Left hindlimb (tissue), 1 donor: Measurements from ENCODE around the gene CYP26B1.

Experiments
- DNase-seq: peaks from one replicate; pipeline ENCODE4 v3.0.0-alpha.2; 2018

CYP26B1 gene, protein sequence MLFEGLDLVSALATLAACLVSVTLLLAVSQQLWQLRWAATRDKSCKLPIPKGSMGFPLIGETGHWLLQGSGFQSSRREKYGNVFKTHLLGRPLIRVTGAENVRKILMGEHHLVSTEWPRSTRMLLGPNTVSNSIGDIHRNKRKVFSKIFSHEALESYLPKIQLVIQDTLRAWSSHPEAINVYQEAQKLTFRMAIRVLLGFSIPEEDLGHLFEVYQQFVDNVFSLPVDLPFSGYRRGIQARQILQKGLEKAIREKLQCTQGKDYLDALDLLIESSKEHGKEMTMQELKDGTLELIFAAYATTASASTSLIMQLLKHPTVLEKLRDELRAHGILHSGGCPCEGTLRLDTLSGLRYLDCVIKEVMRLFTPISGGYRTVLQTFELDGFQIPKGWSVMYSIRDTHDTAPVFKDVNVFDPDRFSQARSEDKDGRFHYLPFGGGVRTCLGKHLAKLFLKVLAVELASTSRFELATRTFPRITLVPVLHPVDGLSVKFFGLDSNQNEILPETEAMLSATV

DNA sequence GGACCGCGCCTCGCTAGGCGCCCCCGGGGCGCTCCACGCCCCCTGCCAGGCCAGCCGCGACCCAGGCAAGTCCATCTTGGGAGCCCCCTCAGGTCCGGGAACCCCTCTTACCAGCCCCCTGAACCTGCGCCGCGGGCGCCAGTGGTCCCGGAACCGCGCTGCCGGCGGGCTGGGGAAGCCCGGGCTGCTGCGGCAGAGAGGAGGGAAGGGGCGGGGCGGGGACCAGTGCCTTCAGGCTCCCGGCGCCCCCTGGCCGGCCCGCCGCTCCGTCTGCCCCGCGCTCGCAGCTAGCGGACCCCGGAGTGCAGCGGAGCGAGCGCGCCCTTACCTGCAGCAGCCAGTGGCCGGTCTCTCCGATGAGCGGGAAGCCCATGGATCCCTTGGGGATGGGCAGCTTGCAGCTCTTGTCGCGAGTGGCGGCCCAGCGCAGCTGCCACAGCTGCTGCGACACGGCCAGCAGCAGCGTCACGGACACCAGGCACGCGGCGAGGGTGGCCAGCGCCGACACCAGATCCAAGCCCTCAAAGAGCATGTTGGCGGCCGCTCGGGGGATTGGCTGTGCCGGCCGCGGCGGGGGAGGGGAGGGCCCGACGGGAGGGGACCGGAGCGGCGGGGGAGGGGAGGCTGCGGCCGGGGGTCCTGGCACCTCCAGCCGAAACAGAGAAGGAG, at the start of gene CYP26B1:
TSS of gene CYP26B1 (minus strand) at position 560 of the 669 bp plus-strand sequence. CDS start at position 532, 28 bp downstream.
- peak; percentile 39 for DNase-seq

DNA sequence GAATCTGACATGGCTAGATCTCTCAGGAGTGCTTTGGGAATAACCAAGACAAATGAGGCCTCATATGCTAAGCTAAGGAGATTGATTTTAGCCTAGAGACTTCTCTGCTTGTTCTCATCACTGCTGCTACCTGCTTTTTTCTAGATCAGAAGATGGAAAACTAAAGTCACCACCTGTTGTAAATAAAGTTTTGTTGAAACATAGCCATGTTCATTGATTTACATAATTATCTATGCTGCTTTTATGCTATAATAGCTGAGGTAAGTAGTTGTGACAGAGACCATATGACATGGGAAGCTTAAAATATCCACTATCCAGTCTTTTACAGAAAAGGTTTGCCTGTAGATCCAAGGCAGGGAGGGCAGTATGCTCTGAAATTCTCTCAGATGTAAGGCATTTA, 46.1 kb upstream of the CYP26B1 start:
- DNase-seq = no peak

DNA sequence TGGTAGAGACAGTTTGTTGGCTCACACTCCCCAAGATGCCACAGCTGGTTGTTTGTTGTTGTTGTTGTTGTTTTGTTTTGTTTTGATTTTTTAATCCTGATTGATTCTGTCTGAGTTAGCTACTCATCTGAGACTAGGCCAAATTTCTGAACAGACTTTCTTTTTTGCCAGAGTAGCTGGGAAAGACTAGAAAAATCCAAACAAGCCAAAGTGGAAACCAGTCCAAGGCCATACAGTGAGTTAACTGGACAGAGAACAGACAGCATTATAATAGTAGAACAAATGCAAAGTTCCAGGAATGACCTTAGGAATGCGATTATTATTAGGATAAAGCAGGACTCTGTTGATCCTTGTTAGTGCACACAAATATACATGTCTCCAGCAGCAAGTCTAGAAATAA, 43.8 kb upstream of the CYP26B1 start:
- no peak for DNase-seq

DNA sequence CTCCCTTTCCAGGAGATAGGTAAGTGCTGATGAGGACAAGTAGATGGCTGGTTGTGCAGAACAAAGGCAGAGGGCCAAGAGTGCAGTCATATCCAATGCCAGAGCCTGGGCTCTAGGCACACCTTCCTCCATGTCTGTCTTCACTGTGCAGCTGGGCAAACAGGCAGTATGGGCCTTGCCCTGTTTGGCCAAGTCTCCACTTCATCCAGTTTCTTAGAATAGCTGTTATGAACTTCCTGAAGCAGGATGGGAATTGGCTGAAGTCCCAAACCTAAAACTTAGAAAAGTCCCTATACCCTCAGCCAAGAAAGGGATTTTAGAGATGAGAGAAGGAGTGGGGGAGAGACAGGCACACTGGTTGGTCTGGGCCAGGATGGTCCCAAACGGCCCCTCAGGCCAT, 37.5 kb upstream of the CYP26B1 start:
- DNase-seq = no peak

DNA sequence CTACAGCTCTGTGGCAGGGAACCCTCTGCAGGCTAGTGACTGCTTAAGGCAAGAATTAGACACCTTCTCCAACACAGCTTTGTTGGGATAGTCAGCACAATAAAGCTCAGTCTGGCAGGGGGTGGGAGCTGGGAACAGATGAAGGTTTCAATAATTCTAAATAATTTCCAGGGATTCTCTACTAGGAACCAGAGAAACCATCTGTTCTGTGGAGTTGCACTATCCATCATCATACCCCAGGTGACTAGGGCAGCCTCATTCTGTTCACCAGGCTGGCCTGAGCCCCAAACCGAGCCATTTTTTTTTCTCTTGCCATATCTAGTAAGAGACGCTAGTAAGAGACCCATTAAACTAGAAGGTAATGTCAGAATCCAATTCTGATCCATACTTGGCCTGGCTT, 35.8 kb upstream of the CYP26B1 start:
- no peak for DNase-seq

DNA sequence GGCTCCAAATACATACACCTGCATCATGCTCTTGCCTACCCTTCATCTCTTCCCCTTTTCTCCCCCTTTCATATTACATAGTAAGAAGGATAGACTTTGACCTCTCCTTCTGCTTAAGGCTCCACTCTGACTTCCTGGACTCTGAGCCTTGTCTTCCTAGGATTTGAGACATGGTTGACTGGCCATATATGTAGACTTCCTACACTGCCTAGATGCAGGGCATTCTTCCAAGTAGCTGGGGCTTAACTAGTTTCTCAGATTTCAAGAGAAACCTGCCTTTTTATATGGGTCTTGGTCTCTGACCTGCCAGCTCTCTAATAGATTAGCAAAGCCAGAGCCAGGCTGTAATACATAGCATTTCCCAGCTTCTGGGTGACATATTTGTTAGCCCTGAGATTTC, 35.4 kb upstream of the CYP26B1 start:
- DNase-seq = no peak

DNA sequence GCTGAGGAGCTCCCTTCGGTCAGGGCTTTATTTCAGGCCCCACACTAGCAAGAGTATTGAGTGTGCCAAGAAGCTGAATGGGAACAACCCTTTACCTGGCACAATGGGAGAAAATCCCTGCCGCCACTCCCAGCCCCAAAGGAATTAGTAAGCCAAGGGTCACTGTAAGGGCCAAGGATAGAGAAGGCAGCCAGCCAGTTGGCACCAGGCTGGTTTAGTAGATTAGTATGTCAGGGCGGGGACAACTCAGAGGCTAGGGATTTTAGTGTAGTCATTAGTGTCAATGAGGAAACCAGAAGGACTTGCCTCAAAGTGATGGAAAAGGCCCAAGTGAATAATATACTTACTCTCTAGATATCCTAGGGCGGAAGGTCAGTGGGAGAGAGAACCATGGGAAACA, 34.9 kb upstream of the CYP26B1 start:
- no peak for DNase-seq

DNA sequence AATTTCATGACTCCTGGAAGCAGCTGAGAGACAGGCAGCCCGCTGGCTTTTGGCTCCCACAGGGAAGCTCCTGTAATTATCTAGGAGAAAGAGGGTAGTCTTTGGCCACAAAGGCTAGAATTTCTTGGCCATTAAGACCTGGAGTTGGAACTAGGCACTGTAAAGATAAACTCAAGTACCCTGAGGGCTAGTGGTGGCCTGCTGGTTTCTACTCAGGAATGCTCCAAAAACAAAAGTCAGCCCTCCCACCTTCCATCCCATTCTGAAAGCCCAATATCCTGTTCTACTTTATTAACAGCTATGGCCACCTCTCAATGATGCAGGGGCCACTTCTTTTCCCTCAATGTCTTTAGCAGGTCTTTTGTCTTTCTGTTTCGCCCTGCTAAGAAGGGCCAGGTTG, 34.0 kb upstream of the CYP26B1 start:
- no peak for DNase-seq

DNA sequence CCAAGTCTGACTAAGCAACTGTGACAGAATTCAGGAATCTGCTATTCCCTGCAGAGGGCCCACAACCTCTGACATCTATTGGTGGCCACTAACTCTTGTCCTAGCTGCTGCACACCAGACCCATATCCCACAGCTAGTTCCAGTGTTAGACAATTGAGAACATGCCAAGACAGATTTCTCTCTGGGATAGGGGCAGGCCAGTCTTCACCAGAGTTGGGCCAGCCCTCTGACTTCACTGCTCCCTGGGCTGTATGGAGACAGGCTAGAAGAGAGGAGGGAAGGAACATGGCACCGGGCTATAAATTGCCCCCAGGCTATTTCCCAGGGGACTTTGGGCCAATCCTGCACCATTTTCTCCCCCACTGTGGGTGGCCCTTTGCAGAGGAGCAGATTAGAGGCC, 32.7 kb upstream of the CYP26B1 start:
- no peak for DNase-seq

DNA sequence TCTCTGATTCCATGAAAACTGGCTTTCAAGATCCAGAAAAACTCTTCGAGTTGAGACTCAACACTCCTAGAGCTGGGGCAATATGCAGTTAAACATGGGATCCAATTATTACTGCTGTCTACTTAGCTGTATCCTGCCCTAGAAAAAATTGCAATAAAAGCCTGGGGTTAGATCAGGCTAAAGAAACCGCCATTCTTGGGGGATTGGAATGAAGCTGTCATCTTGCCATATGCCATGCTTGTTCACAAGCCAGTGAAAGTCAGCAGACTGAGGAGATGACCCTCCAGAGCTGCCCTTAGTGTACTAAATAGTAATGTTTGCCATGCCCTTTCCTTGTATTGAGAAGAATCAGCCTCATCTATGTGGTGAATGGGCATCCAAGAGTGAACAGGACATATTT, 30.9 kb upstream of the CYP26B1 start:
- no peak for DNase-seq

DNA sequence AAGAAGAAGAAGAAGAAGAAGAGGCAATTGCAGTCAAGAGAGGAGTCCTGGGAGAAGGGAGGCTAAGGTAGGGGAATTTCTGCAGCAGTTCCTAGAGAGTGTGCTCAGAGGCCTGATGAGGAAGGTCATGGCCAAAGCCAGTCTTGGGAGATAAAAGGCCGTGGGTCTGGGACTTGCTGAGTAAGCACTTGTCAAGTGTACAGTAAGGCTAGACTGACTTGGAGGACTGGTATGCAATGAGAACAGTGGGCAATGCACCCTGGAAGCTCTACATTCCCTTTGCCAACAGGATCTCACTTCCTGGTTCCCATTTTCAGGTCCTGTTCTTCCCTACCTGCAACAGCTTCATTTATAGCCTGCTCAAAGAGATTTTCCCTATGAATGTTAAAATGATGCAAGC, 28.6 kb upstream of the CYP26B1 start:
- DNase-seq = no peak

DNA sequence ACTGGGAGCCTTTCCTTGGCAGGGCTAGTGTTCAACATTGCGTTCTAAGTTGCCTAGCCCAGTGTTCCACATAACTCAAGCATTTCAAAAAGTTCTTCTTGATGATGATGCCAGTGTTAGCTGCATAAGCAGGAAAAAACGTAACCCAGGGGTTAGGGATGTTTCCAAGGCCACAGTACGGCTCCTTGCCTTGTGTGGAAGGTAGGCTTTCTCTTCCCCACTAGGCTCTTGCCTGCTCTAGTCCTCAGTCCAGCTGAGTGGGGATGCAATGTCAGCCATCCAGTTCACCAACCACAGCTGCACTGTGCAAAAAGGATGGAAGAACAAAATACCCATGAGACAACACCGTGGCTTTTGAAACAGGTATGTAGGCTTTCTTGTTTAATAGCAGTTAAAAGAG, 28.0 kb upstream of the CYP26B1 start:
- no peak for DNase-seq

DNA sequence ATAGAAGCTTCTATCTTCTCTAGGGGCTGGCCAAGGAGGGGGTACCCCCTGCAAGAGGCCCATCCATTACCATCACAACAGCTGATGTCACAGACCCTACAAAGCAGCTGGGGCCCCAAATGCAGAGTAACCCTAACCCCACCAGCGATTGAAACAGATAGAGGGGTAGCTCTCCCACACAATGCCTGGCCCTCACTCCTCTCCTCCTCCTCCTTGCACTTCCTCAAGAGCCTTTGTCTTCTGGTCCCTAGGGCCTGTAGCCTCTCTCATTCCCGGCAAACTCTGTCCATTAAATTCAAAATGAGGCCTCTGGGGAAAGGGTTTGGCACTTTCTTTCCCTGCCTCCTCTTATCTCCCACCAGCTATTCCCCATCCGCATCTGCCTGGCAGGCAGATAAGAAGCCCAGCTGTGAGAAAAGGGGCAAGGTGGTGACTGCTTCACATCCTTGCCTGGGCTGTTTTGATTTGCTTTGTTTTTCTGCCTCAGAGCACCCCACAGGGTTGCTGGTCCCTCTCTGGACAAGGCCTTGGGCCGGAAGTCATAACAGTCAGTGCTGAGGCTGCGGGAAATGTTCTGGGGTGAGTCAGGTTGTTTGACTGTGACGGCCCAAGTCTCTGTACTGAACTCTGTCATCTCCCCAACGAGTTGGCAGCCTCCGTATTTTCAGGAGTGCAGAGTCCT, 26.1 kb upstream of the CYP26B1 start:
- no peak for DNase-seq

DNA sequence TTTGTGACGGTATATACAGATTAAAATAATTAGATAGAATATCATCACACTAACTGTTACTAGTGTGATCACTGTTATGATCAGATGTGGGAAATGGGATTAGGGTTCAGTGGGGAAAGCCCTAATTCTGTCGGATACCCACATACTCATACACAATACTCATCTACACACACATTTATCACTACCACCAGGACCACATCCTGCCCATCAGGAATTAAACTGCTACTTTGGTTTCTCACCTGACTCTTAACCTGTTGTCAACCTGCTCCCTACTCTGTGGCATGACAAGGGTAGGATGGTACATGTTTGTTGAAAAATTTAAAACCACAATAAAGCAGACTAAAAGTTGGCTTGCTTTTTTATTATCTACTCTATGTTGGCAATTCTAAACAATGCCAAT, 24.8 kb upstream of the CYP26B1 start:
- no peak for DNase-seq

DNA sequence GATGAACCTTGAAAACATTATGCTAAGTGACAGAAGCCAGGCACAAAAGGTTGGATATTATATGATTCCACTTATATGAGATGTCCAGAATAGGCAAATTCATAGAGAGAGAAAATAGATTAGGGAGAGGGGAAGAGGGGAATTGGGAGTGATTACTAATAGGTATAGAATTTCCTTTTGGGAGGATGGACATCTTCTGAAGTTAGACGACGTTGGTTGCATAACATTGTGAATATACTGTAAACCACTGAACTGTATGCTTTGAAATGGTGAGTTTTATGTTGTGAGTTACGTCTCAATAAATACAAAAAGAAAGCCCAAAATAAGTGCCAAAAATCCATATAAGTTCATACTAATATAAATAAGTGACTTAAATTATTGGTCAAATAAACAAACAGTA, 18.6 kb upstream of the CYP26B1 start:
- DNase-seq = no peak

DNA sequence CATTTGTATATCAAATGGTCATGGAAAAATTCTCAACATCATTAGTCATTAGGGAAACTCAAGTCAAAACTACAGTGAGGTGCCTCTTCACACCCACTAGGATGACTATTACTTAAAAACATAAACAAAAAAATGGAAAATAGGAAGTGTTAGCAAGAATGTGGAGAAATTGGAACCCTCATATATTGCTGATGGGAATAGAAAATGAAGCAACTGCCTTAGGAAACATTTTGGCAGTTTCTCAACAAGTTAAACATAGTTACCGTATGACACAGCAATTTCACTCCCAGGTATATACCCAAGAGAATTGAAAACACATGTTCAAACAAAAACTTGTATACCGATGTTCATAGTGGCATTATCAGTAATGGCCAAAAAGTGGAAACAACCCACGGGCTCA, 18.1 kb upstream of the CYP26B1 start:
- no peak for DNase-seq

DNA sequence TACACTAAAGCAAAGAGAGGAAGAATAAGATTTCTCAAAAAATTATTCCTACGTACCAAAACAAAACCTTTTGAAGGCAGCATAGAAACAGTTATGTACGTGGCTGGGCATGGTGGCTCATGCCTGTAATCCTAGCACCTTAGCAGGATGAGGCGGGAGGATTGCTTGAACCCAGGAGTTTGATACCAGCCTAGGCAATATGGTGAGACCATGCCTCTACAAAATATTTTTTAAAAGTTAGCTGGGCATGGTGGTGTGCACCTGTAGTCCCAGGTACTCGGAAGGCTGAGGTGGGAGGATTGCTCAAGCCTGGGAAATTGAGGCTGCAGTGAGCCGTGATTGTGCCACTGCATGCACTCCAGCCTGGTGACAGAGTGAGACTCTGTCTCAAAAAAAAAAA, 14.9 kb upstream of the CYP26B1 start:
- DNase-seq = no peak

DNA sequence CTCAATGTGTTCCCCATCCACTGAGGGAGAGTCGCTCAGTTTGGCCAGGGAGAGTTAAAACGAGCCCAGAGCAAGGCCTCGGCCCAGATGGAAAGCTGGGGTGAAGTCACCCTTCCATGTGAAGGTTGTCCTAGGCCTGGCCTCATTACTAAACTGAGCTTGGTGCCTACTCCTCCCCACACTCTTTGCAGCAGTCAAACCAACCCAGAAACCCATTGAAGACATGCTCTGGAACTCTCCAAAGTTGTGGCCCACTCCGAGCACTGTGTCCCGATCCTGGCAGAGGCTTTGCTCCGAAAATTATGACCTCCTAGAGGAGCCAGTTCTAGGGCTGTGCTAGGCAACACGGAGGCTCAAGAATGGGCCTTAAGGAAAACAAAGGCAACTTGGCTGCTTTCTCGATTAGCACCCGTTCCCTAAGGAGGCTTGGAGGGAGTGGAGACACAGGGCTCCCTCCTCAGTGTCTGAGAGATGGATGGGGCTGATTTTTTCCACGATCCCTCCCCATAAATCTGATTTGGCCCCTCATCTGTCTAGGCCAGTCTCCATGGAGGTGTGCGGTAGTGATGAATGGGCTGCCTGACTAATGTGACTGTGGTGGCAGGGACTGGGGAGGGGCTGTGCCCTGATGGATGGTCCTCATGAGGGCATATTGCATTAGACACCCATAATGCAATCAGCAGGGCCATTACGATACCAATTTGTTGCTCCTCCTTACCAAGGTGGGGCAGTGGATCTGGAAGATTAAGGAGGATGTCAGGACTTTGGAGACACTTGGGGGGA, 11.7 kb upstream of the CYP26B1 start:
- DNase-seq = no peak

DNA sequence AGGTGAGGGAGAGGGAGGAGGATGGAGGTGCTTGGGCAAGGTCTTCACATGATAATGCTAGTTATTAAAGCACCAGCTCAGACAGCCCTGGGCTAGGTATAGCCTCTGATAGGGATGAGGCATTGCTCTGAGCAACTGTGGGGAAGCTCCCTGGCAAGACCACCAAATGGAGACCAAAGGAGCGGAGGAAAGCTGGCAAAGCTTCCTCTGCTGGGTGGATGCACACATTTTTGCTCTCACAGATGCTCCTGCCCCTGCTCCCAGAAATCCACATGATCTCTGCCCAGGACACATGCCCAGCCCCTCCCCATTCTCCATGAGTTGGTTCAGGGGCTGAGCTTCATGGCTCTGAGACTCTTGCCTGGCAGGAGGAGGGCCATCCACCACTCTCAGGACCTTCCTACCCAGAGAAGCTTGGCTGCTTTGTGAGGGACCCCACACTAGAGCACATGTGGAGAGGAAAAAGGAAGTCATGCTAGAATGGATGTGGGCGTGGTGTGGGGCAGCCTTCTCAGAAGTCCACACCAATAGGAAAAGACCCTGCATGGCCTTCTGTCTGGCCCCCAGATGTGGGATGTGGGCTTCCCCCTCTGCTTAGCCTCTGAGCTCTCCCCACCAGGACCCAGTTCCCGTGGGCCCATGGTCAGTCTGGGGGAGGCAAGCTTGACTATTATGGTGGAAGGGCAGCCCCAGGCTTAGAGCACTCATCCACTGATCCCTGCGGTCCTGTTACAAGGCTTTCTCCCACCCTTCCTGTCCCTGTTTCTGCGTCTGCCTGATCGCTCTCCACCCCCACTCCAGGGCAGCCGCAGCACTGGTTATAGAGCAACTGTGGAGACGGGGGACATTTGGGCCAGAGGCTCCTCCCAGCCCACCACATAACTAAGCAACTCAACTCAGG, 10.5 kb upstream of the CYP26B1 start:
- DNase-seq = no peak

DNA sequence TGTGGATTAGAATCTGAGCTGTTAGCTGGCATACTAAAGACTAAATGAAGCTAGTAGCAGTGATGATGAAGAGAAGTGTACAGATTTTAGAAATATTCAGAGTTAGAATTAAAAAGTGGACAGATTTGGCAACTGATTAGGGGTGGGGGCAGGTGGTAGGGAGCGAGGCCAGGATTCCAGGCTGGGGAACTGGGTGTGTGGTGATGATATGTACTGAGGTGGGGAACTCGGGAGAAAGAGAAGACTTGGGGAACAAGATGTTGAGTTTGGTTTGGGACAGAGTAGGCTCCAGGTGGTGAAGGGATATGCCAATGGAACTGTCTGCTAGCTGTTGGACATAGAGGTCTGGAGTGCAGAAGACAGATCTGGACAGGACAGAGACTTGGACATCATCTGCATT, 9.2 kb upstream of the CYP26B1 start:
- no peak for DNase-seq

DNA sequence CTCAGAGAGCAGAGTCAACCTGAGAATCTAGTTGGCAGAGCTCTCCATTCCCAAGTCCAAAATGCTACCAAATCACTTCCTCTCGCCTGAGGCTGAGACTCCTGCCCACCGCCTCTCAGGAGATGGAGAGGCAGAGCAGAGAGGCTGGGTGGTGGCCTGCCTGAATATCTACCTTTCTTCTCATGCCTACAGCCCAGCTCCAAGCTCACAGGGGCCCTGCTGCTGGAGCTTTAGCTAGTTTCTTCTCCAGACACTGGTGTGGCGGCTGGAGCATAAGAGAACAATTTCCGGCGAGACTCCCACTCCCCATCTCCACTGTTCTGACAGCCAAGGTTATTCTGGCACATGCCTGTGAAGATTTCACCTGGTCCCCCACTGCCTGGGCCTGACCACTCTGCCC, 8.1 kb upstream of the CYP26B1 start:
- no peak for DNase-seq

DNA sequence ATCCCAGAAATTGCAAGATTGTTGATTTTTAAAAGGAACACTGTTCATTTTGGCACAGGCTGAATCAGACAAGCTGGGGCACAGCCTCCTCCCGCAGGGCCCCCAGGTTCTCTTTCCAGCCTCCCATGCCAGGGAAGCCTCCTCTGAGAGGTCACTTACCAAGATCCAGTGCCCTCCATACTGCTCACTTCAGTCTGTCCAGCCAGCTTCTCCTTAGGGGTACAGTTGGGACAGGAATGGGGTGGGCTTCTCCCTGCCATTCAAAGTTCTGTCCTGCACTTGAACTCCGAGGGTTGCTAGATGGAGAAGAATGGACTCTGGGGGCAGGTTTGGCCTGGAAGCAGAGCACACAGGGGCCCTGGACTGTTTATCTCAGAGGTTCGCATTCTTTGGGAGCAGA, 7.5 kb upstream of the CYP26B1 start:
- DNase-seq = no peak
